ENCODE data around the gene ERVH48-1.
"Not testable (repeated sequence)": the region's sequence is repeated elsewhere in the genome, so short reads cannot be mapped to it uniquely, and the experiment has no call there.

Gene ERVH48-1

GRCh38 chr21:42925114-42925926 is at the start of gene ERVH48-1:
TSS of gene ERVH48-1 (minus strand) at chr21:42925630. CDS start at chr21:42919006, 6,624 bp downstream.
- Histone ChIP-seq H3K4me2 (peak within 1 kb of the TSS; percentile 75 to 94 (median 82)), H3K27ac (peak within 1 kb of the TSS in 10 of 11 experiments; percentile 26 to 78 (median 71); a peak in 18 of 22 replicates), H3K4me3 (peak within 1 kb of the TSS in 8 of 10 experiments; percentile 9 to 52 (median 39); a peak in 10 of 20 replicates), H3K27me3 (no peaks in the 10 kb centered on the region), H3K4me1 (peaks cover 27 to 47% (median 38%) of the 10 kb centered on the region in 10 experiments), H3K9ac (peak within 1 kb of the TSS in 10 of 11 experiments; percentile 10 to 78 (median 72); a peak in 18 of 22 replicates), H3K36me3 (peaks cover 0 to 17% (median 0%) of the 10 kb centered on the region in 11 experiments; a peak in 9 of 22 replicates), H4K20me1 (no peaks in the 10 kb centered on the region), H3K9me3 (replicated peaks in 1 of 11) (peaks cover 0 to 11% (median 0%) of the 10 kb centered on the region in 11 experiments; a peak in 2 of 22 replicates)
- no peak for TF ChIP-seq Cebpa-rat (IDR thresholded peaks at IDR 0.05)

DNA sequence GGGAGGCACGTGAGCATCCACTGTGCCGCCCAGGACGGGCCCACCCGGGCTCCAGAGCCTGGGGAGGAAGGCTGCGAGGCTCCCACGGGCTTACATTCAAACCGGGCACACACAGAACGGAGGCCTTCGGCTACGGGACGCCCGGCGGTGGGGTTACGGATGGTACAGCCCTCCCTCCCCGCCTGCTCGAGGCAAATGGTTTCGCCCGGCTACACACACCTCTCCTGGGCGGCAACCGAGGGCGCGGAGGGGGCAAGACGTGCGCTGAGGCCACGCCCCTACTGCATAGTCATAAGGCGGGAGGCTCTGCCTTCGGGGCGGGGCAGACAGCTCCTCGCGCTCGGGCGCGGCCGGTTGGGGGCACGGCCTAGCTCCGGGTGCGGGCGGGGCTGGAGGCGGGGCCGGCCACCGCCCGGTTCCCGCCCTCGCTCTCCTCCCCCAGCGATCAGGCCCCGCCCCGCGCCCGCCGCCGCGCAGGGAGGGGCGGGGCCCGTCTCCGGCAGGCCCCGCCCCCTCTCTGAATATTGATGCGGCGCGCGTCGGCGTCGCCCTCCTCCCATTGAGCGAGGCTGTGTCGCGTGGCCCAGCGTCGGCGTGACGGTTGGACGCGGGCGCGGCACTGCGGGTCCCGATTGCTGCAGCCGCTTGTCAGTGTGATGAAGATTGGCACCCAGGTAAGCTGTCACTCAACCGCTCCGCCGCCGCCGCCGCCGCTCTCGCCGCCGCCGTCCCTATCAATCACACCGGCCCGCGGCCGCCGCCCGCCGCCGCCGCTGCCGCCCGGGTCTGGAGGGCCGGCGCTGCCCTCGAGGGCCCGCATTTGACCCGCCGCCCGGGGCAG is 48.8 kb upstream of the ERVH48-1 start, which contains the start of gene PKNOX1:
PKNOX1 (plus strand) TSS at position 572 of the 841 bp plus-strand sequence. CDS start 29,820 bp downstream, outside the sequence.
- Histone ChIP-seq H4K20me1 (peaks cover 0 to 13% (median 0%) of the 10 kb centered on the region in 11 experiments; a peak in 2 of 22 replicates), H3K9ac (peak within 1 kb of the TSS; percentile 89 to 97 (median 96)), H3K36me3 (peaks cover 3 to 29% (median 26%) of the 10 kb centered on the region in 11 experiments), H3K27me3 (no peaks in the 10 kb centered on the region), H3K4me1 (peaks cover 9 to 53% (median 18%) of the 10 kb centered on the region in 10 experiments), H3K9me3 (replicated peaks in 1 of 11) (peaks cover 0 to 28% (median 19%) of the 10 kb centered on the region in 11 experiments; a peak in 20 of 22 replicates), H3K4me3 (peak within 1 kb of the TSS; percentile 68 to 92 (median 84)), H3K4me2 (peak within 1 kb of the TSS; percentile 85 to 98 (median 92)), H3K27ac (peak within 1 kb of the TSS; percentile 87 to 98 (median 94))
- no peak for TF ChIP-seq Cebpa-rat (IDR thresholded peaks at IDR 0.05)

DNA sequence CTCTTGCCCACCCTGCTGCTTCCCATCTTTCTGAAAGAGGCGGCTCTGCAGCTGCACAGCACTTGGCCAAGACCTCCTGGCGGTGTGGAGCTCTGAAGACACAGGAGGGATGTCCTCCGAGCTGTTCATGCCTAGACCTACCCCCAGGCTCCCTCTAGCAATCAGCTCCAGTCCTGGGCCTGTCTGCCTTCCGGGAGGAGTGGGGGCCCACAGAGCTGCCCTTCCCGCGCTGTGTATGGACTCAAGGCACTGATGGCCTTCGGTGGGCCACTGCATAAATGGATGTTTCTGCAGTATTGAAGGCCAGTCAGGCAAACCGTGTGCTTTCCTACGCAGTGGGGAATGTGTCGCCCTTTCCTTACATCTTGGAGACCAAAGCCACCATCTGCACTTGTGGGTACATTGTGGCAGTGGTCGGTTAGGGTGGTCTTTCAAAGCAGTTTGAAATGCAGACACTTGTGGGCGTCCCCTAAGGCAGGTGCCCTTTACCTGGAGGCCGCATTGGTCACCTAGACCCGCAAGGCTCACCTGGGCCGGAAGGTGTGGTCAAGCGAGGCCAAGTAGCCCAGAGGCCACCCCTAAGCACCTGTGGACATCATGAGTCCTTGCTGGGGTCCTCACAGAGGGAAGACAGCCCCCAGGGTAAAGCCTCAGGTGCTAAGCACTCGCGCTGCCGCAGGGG is 48.0 kb upstream of the ERVH48-1 start:
- H3K4me1 ChIP-seq: peaks cover 9 to 53% (median 18%) of the 10 kb centered on the region in 10 experiments
- peaks cover 0 to 22% (median 19%) of the 10 kb centered on the region in 11 experiments; a peak in 21 of 22 replicates for H3K36me3 ChIP-seq
- TF ChIP-seq Cebpa-rat (IDR thresholded peaks at IDR 0.05): no peak

GRCh38 chr21:42971897-42972275 is 46.5 kb upstream of the ERVH48-1 start:
- peaks cover 9 to 43% (median 18%) of the 10 kb centered on the region in 10 experiments for H3K4me1 ChIP-seq
- peak overlapping the region in 3 of 11 experiments; percentile 51 to 81 (median 72); a peak in 6 of 22 replicates for H3K27ac ChIP-seq
- H3K9ac ChIP-seq: peak overlapping the region in 2 of 11 experiments; percentile 59 to 66; a peak in 3 of 22 replicates
- H3K27me3 ChIP-seq: no peaks in the 10 kb centered on the region
- no peak overlapping the region for H3K4me3 ChIP-seq
- TF ChIP-seq Cebpa-rat (IDR thresholded peaks at IDR 0.05): no peak
- peaks cover 0 to 2% (median 0%) of the 10 kb centered on the region in 11 experiments; a peak in 1 of 22 replicates for H4K20me1 ChIP-seq
- H3K9me3 ChIP-seq (replicated peaks in 1 of 11): peaks cover 0 to 7% (median 6%) of the 10 kb centered on the region in 11 experiments; a peak in 20 of 22 replicates
- H3K4me2 ChIP-seq: peak overlapping the region in 3 of 11 experiments; percentile 84 to 93 (median 92); a peak in 6 of 22 replicates
- H3K36me3 ChIP-seq: peaks cover 0 to 7% (median 6%) of the 10 kb centered on the region in 11 experiments; a peak in 19 of 22 replicates

More for the DNA sequence above, 48.0 kb upstream of the ERVH48-1 start:
- Histone ChIP-seq H3K9me3 (replicated peaks in 1 of 11) (peaks cover 0 to 23% (median 18%) of the 10 kb centered on the region in 11 experiments; a peak in 20 of 22 replicates), H3K27ac (peak overlapping the region; percentile 67 to 94 (median 82)), H3K4me3 (peak overlapping the region; percentile 43 to 72 (median 54)), H3K9ac (peak overlapping the region; percentile 69 to 83 (median 79)), H3K27me3 (no peaks in the 10 kb centered on the region), H3K4me2 (peak overlapping the region; percentile 79 to 97 (median 90)), H4K20me1 (peaks cover 0 to 7% (median 0%) of the 10 kb centered on the region in 11 experiments; a peak in 1 of 22 replicates)

DNA sequence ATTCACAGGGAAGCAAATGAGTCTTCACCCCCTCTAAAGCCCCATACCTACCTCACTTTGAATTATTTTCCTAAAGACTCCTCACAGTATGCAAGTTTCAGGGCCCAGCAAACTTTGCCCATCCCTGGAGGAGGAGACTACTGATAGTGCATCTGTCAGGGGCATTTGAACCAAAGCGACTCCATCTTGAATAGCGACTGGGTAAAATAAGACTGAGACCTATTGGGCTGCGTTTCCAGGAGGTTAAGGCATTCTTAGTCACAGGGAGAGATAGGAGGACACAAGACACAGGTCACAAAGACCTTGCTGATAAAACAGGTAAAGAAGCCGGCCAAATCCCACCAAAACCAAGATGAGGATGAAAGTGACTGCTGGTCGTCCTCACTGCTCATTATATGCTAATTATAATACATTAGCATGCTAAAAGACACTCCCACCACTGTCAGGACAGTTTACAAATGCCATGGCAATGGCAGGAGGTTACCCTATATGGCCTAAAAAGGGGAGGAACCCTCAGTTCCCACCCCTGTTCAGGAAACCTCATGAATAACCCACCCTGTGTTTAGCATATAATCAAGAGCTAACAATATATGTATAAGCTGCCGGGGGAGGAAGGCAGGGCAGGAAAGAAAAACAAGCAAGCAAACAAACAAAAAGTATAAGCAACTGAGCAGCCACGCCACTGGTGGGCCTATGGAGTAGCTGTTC is 45.7 kb upstream of the ERVH48-1 start:
- TF ChIP-seq Cebpa-rat (IDR thresholded peaks at IDR 0.05): no peak
- peak overlapping the region in 2 of 11 experiments; percentile 84 to 93; a peak in 4 of 22 replicates for H3K4me2 ChIP-seq
- H3K36me3 ChIP-seq: no peaks in the 10 kb centered on the region
- peaks cover 9 to 35% (median 14%) of the 10 kb centered on the region in 10 experiments for H3K4me1 ChIP-seq
- no peak overlapping the region for H3K4me3 ChIP-seq
- no peaks in the 10 kb centered on the region for H4K20me1 ChIP-seq
- peak overlapping the region in 2 of 11 experiments; percentile 72 to 81; a peak in 3 of 22 replicates for H3K27ac ChIP-seq
- 0 out of 22 replicates have a peak overlapping the region, but pooled peaks of 2 of the 11 experiments have one; percentile 59 to 66 for H3K9ac ChIP-seq
- H3K9me3 ChIP-seq (replicated peaks in 1 of 11): no peaks in the 10 kb centered on the region
- no peaks in the 10 kb centered on the region for H3K27me3 ChIP-seq

DNA sequence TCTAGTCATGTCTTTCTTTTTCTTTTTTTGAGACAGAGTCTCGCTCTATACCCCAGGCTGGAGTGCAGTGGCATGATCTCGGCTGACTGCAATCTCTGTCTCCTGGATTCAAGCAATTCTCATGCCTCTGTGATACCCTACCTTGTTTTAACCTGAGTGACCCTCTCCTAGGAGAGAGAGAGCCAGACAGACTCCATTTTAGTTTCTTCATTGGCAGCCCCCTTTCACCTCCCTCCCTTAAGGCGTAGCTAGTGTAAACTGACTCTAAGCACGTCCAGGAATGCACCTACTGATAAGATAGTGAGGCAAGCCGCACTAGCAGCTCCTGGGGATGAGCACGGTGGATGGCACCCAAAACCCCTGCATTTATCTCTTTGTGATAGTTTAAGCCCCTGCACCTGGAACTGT is 43.8 kb upstream of the ERVH48-1 start:
- no peak overlapping the region for H3K9ac ChIP-seq
- H4K20me1 ChIP-seq: no peaks in the 10 kb centered on the region
- no peak for TF ChIP-seq Cebpa-rat (IDR thresholded peaks at IDR 0.05)
- no peaks in the 10 kb centered on the region for H3K27me3 ChIP-seq
- H3K4me1 ChIP-seq: peaks cover 6 to 31% (median 8%) of the 10 kb centered on the region in 10 experiments
- H3K4me2 ChIP-seq: no peak overlapping the region
- H3K4me3 ChIP-seq: no peak overlapping the region
- no peak overlapping the region for H3K27ac ChIP-seq
- no peaks in the 10 kb centered on the region for H3K9me3 ChIP-seq (replicated peaks in 1 of 11)
- no peaks in the 10 kb centered on the region for H3K36me3 ChIP-seq

- not testable (repeated sequence) for H3K9ac ChIP-seq; H4K20me1 ChIP-seq; H3K4me2 ChIP-seq; H3K36me3 ChIP-seq; H3K4me3 ChIP-seq; H3K9me3 ChIP-seq (replicated peaks in 1 of 11); H3K27me3 ChIP-seq; H3K27ac ChIP-seq
- H3K4me1 ChIP-seq: peaks cover 0 to 18% (median 0%) of the 10 kb centered on the region in 10 experiments; a peak in 7 of 20 replicates
Observed at GRCh38 chr21:42967616-42968015, 42.2 kb upstream of the ERVH48-1 start.
